ENCODE measurements around the gene PSTPIP1.

- TF ChIP-seq, protein P1, sequence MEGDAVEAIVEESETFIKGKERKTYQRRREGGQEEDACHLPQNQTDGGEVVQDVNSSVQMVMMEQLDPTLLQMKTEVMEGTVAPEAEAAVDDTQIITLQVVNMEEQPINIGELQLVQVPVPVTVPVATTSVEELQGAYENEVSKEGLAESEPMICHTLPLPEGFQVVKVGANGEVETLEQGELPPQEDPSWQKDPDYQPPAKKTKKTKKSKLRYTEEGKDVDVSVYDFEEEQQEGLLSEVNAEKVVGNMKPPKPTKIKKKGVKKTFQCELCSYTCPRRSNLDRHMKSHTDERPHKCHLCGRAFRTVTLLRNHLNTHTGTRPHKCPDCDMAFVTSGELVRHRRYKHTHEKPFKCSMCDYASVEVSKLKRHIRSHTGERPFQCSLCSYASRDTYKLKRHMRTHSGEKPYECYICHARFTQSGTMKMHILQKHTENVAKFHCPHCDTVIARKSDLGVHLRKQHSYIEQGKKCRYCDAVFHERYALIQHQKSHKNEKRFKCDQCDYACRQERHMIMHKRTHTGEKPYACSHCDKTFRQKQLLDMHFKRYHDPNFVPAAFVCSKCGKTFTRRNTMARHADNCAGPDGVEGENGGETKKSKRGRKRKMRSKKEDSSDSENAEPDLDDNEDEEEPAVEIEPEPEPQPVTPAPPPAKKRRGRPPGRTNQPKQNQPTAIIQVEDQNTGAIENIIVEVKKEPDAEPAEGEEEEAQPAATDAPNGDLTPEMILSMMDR (IDR thresholded peaks at IDR 0.05; ENCODE audit: insufficient read depth, low read depth, low read length): no peak
- no peak for TF ChIP-seq EZH2 (IDR thresholded peaks at IDR 0.05; ENCODE audit: insufficient read depth, low read length)
Measured at GRCh38 chr15:76996076-76996525, 1.2 kb downstream of the PSTPIP1 start.
